OCI-LY7 (cell line): ENCODE results near the gene SLAMF6. TPM values are rescaled to one million over a fixed set of nuclear protein-coding genes. Genes with fewer than 3 reads are reported as not detected.

Source experiments
- BruUV-seq: library from RNA; stranded (reverse); fragments of 400-500 nt; replicated peaks from 2 replicates; lab custom pipeline; 2021; lab: Mats Ljungman, UMichigan
- CTCF ChIA-PET: fragments of 300-600 bp; sonication (Branson Sonifier 250); formaldehyde crosslinking; loops from one replicate; lab custom pipeline; 2022; ENCODE audit warnings: antibody characterized with exemption; ENCODE audit not compliant: unreplicated experiment; lab: Charles Lee
- POLR2A ChIA-PET: fragments of 300-600 bp; sonication (Branson Sonifier 250); formaldehyde crosslinking; loops from one replicate; lab custom pipeline; 2022; ENCODE audit warnings: antibody characterized with exemption; lab: Charles Lee
- DNase-seq: peaks from one replicate; pipeline ENCODE4 v3.0.0-alpha.2; 2015; ENCODE audit warnings: low spot score
- H2AFZ ChIP-seq: fragments of 200-600 bp; sonication (generic), shearing (Covaris generic); 2 replicates; pipeline ENCODE4 v1.6.1; 2014; ENCODE audit warnings: mild to moderate bottlenecking, antibody characterized with exemption, low read length, moderate library complexity
- H3K27ac ChIP-seq: fragments of 200-600 bp; sonication (generic); 2 replicates; pipeline ENCODE4 v1.5.1; 2014; ENCODE audit warnings: mixed run types, low read depth, mild to moderate bottlenecking, moderate library complexity, low read length, inconsistent platforms; ENCODE audit not compliant: poor library complexity, severe bottlenecking
- H3K36me3 ChIP-seq: fragments of 200-600 bp; sonication (generic); 2 replicates; pipeline ENCODE4 v1.6.1; 2014; ENCODE audit warnings: mild to moderate bottlenecking, antibody characterized with exemption, low read length, moderate library complexity, mixed read lengths; ENCODE audit not compliant: insufficient read depth
- H3K4me1 ChIP-seq: fragments of 200-600 bp; sonication (generic); 2 replicates; pipeline ENCODE4 v1.5.1; 2014; ENCODE audit warnings: mild to moderate bottlenecking, low read length; ENCODE audit not compliant: insufficient read depth, poor library complexity, severe bottlenecking
- H3K4me2 ChIP-seq: fragments of 200-600 bp; sonication (generic); 2 replicates; pipeline ENCODE4 v1.6.1; 2014; ENCODE audit warnings: mild to moderate bottlenecking, low read length
- H3K4me3 ChIP-seq: fragments of 200-600 bp; sonication (generic); 2 replicates; pipeline ENCODE4 v1.5.1; 2014; ENCODE audit warnings: mild to moderate bottlenecking, low read depth, low read length; ENCODE audit not compliant: poor library complexity, severe bottlenecking
- H3K79me2 ChIP-seq: fragments of 200-600 bp; sonication (generic); 2 replicates; pipeline ENCODE4 v1.6.1; 2016; ENCODE audit warnings: low read depth, mild to moderate bottlenecking, low read length, moderate library complexity, mixed read lengths; ENCODE audit not compliant: insufficient read depth
- H3K9me2 ChIP-seq: fragments of 200-600 bp; sonication (generic); 2 replicates; pipeline ENCODE4 v1.6.1; 2016; ENCODE audit warnings: mild to moderate bottlenecking, low read length, mixed read lengths; ENCODE audit not compliant: insufficient read depth
- H3K9me3 ChIP-seq: fragments of 200-600 bp; sonication (generic); 2 replicates; pipeline ENCODE4 v1.6.1; 2014; ENCODE audit warnings: mild to moderate bottlenecking, mixed run types, low read length, mixed read lengths
- H4K20me1 ChIP-seq: fragments of 200-600 bp; sonication (generic); 2 replicates; pipeline ENCODE4 v1.6.1; 2014; ENCODE audit warnings: mild to moderate bottlenecking, antibody characterized with exemption, low read length, moderate library complexity, mixed read lengths; ENCODE audit not compliant: insufficient read depth
- EZH2phosphoT487 ChIP-seq: fragments of 200-600 bp; sonication (generic); IDR thresholded peaks from 2 replicates; pipeline ENCODE4 v1.6.1; 2018; ENCODE audit warnings: low read depth, borderline replicate concordance, mild to moderate bottlenecking, mixed run types, antibody characterized with exemption, low read length, moderate library complexity, mixed read lengths
- intact Hi-C: fragments of 100-400 bp; cut with micrococcal nuclease; formaldehyde crosslinking; loops from one replicate; pipeline ENCODE4 v1.10.0; 2022; ENCODE audit not compliant: unreplicated experiment
- total RNA-seq, 2 experiments: library from RNA; depleted of rRNA in 1 of 2; stranded (reverse); fragments of >200 nt in 1 of 2; shearing (Covaris generic) in 1 of 2; gene quantifications; 2 replicates each; pipeline ENCODE4 v1.2.3, GENCODE V29; 2014 to 2022
- TF ChIP-seq, protein P1 (sequence below): fragments of 200-600 bp; sonication (generic); conservative IDR thresholded peaks from 2 replicates; pipeline ENCODE4 v1.5.1; 2014; ENCODE audit warnings: mild to moderate bottlenecking, antibody characterized with exemption, low read length, moderate library complexity, mixed read lengths

Gene SLAMF6
- total RNA-seq, 2 experiments from 2014 or later, result 43.0 to 65.1 TPM

DNA sequence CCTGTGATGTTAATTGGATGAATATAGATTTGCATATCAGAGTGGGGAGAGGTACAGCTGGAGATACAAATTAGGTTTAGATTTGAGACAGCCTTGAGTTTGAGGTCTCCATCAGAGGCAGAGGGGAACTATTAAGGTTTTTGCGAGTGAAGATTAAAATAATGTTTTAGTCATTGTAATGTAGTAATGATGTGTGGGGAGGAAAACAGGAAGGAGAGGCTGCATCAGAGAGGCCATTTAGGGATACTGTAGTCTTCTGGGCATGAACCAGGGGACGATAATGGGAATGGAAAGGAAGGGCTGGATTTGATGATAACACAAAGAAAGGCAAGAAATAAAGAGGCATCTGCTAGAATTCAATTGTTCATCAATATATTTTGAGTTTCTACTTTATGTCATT is 46.8 kb upstream of the SLAMF6 start:
- intact Hi-C loops, result no loop called here
- Histone ChIP-seq H3K27ac (no peak overlapping the region), H4K20me1 (no peaks in the 10 kb centered on the region), H2AFZ (no peak overlapping the region), H3K9me3 (no peaks in the 10 kb centered on the region), H3K4me1 (peaks cover 63% of the 10 kb centered on the region), H3K4me3 (no peak overlapping the region), H3K4me2 (peak overlapping the region; percentile 47; the same call in 1 of the 2 replicates), H3K9me2 (no peaks in the 10 kb centered on the region), H3K36me3 (peaks cover 53% of the 10 kb centered on the region), H3K79me2 (peaks cover 26% of the 10 kb centered on the region; the same call in 1 of the 2 replicates)
- TF ChIP-seq, protein P1, sequence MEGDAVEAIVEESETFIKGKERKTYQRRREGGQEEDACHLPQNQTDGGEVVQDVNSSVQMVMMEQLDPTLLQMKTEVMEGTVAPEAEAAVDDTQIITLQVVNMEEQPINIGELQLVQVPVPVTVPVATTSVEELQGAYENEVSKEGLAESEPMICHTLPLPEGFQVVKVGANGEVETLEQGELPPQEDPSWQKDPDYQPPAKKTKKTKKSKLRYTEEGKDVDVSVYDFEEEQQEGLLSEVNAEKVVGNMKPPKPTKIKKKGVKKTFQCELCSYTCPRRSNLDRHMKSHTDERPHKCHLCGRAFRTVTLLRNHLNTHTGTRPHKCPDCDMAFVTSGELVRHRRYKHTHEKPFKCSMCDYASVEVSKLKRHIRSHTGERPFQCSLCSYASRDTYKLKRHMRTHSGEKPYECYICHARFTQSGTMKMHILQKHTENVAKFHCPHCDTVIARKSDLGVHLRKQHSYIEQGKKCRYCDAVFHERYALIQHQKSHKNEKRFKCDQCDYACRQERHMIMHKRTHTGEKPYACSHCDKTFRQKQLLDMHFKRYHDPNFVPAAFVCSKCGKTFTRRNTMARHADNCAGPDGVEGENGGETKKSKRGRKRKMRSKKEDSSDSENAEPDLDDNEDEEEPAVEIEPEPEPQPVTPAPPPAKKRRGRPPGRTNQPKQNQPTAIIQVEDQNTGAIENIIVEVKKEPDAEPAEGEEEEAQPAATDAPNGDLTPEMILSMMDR, result no peak
- TF ChIP-seq EZH2phosphoT487, result no peak
- ChIA-PET POLR2A (interaction anchor here (0.8 kb wide), 1 partner anchor 13 kb away, joined by 3 read pairs; no protein-coding TSS in a partner anchor), CTCF (no interaction called here)
- DNase-seq, result no peak
- no TSS peak for BruUV-seq

- ChIA-PET POLR2A (interaction anchor here (0.6 to 1.0 kb wide), 4 partner anchors 10 to 30 kb away, joined by 3 to 5 read pairs (median 4); no protein-coding TSS in a partner anchor), CTCF (no interaction called here)
- Histone ChIP-seq H3K9me3 (peaks cover 14% of the 10 kb centered on the region; the same call in 1 of the 2 replicates), H3K79me2 (peaks cover 16% of the 10 kb centered on the region; the same call in 1 of the 2 replicates), H2AFZ (peak overlapping the region; percentile 34), H3K4me1 (peaks cover 60% of the 10 kb centered on the region), H3K4me2 (peak overlapping the region; percentile 47), H4K20me1 (no peaks in the 10 kb centered on the region), H3K9me2 (no peaks in the 10 kb centered on the region), H3K36me3 (peaks cover 61% of the 10 kb centered on the region), H3K27ac (peak overlapping the region; percentile 55), H3K4me3 (peak overlapping the region; percentile 24)
- BruUV-seq, result no TSS peak
- DNase-seq, result peak; percentile 58
- TF ChIP-seq, protein P1, result no peak
- TF ChIP-seq EZH2phosphoT487, result no peak
- intact Hi-C loops, result no loop called here
Measured at GRCh38 chr1:160567858-160568682, 45.0 kb upstream of the SLAMF6 start.
